HAP-1 (cell line): ENCODE results near the gene AP5Z1.
"Not testable (repeated sequence)": the region's sequence is repeated elsewhere in the genome, so short reads cannot be mapped to it uniquely, and the experiment has no call there.

Experiments used
- DNase-seq, 2 experiments: peaks; one replicate each; pipeline ENCODE4 v3.0.0-alpha.2; 2016 to 2020; ENCODE audit warnings: low spot score in 2 of 2
- H3K27me3 ChIP-seq: fragments of 250-450 bp; sonication (Bioruptor Pico); 2 replicates; pipeline ENCODE4 v1.5.1; 2020; ENCODE audit warnings: low read depth, mild to moderate bottlenecking, moderate library complexity
- H3K36me3 ChIP-seq: fragments of 250-450 bp; sonication (Bioruptor Pico); replicated peaks from 2 replicates; pipeline ENCODE4 v1.5.1; 2020; ENCODE audit warnings: mild to moderate bottlenecking
- H3K4me1 ChIP-seq: fragments of 250-450 bp; sonication (Bioruptor Pico); 2 replicates; pipeline ENCODE4 v1.5.1; 2020; ENCODE audit warnings: mild to moderate bottlenecking
- H3K4me3 ChIP-seq: fragments of 250-450 bp; sonication (Bioruptor Pico); 2 replicates; pipeline ENCODE4 v1.5.1; 2020; ENCODE audit warnings: mild to moderate bottlenecking, moderate library complexity
- H3K9me3 ChIP-seq: fragments of 250-450 bp; sonication (Bioruptor Pico); 2 replicates; pipeline ENCODE4 v1.5.1; 2020; ENCODE audit warnings: mild to moderate bottlenecking, moderate library complexity
- in situ Hi-C: fragments of 300-500 bp; cut with MboI; formaldehyde crosslinking; loops from 3 replicates; pipeline ENCODE4 v1.14.3; 2020; ENCODE audit warnings: low sequenced_read_pairs, inconsistent platforms, mixed read lengths

Gene AP5Z1

DNA sequence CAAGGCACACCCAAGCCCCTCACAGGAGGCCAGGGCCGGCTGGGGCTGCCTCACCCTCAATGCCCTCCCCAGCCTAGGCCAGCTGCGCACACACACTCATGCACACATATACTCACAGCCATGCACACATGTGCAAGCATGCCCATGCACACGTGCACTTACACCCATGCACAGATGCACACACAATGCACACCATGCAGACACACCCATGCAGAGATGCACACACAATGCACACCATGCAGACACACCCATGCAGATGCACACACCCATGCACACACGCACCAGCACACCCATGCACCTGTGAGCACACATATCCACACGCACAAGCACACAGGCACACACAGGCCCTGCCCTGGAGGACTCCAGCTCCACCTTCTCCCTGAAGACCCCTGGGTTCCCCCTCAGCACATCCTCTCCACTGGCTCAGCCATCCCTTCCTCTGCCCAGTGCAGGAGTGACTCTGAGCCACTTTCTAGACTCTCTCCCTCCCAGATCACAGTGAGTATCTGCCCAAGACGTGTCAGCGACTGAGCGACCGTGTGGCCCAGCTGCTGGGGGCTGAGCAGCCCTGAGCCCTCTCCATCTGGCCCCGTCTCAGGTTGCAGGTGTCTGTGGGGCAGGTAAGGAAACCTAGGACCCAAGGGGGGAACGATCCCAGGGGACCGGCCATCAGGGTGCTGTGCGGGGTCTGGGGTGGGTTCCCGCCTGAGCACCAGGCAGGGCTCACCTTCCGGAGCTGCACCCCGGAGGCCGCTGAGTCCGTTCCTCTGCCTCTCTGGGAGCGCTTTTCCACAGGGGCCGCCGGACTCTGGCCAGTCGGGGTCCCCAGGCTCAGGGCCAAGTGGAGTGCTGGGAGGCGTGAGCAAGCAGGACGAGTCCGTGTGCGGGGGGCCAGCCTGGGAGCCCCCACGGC lies 25.8 kb downstream of the AP5Z1 start:
- H3K36me3 ChIP-seq: no peaks in the 10 kb centered on the region
- no peaks in the 10 kb centered on the region for H3K27me3 ChIP-seq
- no peaks in the 10 kb centered on the region for H3K4me1 ChIP-seq
- H3K9me3 ChIP-seq: no peaks in the 10 kb centered on the region
- in situ Hi-C loops: no loop called here
- no peak overlapping the region for H3K4me3 ChIP-seq
- no peak for DNase-seq

DNA sequence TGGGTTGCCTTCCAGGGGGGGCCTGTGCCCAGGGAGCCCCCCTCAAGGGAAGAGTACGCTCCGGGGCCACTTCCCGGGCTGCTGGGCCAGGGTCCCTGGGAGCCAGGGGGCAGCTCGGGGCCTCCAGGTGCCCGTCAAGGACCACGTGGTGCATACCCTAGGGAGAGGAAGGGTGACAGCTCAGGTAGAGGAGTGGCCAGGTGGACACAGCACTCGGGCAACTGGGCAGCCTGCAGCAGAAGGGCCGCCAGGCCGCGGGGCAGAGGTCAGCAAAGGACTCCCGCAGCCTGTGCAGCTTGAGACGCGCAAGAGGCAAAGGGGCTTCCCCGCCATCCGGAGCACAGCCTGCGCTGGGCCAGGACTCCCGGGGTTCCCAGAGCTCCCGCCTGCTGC lies 26.4 kb downstream of the AP5Z1 start:
- Histone ChIP-seq H3K27me3 (no peaks in the 10 kb centered on the region), H3K9me3 (no peaks in the 10 kb centered on the region), H3K4me1 (no peaks in the 10 kb centered on the region), H3K4me3 (no peak overlapping the region), H3K36me3 (no peaks in the 10 kb centered on the region)
- no peak for DNase-seq
- in situ Hi-C loops: no loop called here

DNA sequence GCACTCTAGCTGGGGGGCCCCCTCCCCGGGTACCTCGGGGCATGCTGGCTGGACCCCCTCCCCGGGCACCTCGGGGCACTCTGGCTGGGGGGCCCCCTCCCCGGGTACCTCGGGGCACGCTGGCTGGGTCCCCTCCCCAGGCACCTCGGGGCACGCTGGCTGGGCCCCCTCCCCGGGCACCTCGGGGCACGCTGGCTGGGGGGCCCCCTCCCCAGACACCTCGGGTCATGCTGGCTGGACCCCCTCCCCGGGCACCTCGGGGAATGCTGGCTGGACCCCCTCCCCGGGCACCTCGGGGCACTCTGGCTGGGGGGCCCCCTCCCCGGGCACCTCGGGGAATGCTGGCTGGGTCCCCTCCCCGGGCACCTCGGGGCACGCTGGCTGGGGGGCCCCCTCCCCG lies 27.2 kb downstream of the AP5Z1 start:
- DNase-seq, H3K4me3 ChIP-seq, H3K27me3 ChIP-seq, in situ Hi-C loops, H3K9me3 ChIP-seq, H3K36me3 ChIP-seq, H3K4me1 ChIP-seq: not testable (repeated sequence)

GRCh38 chr7:4803397-4804241 lies 28.2 kb downstream of the AP5Z1 start:
- H3K4me3 ChIP-seq: no peak overlapping the region
- no peak for DNase-seq
- no peaks in the 10 kb centered on the region for H3K27me3 ChIP-seq
- no peaks in the 10 kb centered on the region for H3K36me3 ChIP-seq
- in situ Hi-C loops: no loop called here
- no peaks in the 10 kb centered on the region for H3K9me3 ChIP-seq
- H3K4me1 ChIP-seq: no peaks in the 10 kb centered on the region

GRCh38 chr7:4805110-4805983 lies 29.9 kb downstream of the AP5Z1 start:
- in situ Hi-C loops: no loop called here
- H3K4me3 ChIP-seq: no peak overlapping the region
- H3K9me3 ChIP-seq: no peaks in the 10 kb centered on the region
- H3K36me3 ChIP-seq: no peaks in the 10 kb centered on the region
- no peaks in the 10 kb centered on the region for H3K4me1 ChIP-seq
- H3K27me3 ChIP-seq: no peaks in the 10 kb centered on the region
- no peak for DNase-seq

- Histone ChIP-seq H3K27me3 (no peaks in the 10 kb centered on the region), H3K9me3 (no peaks in the 10 kb centered on the region), H3K4me3 (no peak overlapping the region), H3K4me1 (no peaks in the 10 kb centered on the region), H3K36me3 (no peaks in the 10 kb centered on the region)
- no peak for DNase-seq
- in situ Hi-C loops: no loop called here
These were observed 30.5 kb downstream of the AP5Z1 start for GRCh38 chr7:4805984-4806300.

DNA sequence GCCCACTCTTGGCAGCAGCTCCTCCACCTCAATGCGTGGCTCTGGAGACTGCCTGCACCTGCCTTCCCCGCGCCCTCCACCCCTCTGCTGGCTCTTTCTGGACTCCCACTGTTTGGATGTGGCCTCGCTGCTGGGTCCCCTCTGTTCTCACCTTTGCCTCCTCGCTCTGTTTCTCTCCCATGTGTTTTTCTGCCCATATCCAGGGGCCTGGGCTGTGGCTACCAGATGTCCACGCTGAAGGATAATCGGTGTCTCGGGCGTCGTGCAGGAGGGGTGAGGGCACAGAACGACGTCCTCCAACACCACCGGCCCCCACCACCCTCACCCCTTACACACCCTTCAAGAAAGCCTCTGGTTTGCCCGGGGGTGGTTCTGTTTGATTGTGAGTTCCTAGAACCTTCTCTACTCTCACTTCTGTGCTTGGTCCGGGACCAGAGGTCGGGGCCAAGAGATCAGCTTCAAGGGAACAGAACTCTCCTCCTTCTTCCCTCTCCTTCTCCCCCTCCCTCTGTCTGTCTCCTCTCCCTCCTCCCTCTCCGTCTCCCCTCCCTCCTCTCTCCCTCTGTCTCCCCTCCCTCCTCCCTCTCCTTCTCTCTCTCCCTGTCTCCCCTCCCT lies 31.7 kb downstream of the AP5Z1 start:
- in situ Hi-C loops: no loop called here
- Histone ChIP-seq H3K27me3 (no peaks in the 10 kb centered on the region), H3K4me3 (no peak overlapping the region), H3K36me3 (no peaks in the 10 kb centered on the region), H3K9me3 (no peaks in the 10 kb centered on the region), H3K4me1 (no peaks in the 10 kb centered on the region)
- no peak for DNase-seq

- H3K27me3 ChIP-seq: no peaks in the 10 kb centered on the region
- H3K36me3 ChIP-seq: no peaks in the 10 kb centered on the region
- H3K9me3 ChIP-seq: no peaks in the 10 kb centered on the region
- no peaks in the 10 kb centered on the region for H3K4me1 ChIP-seq
- no peak for DNase-seq
- in situ Hi-C loops: no loop called here
- no peak overlapping the region for H3K4me3 ChIP-seq
These were observed 32.2 kb downstream of the AP5Z1 start for GRCh38 chr7:4807598-4808016.

DNA sequence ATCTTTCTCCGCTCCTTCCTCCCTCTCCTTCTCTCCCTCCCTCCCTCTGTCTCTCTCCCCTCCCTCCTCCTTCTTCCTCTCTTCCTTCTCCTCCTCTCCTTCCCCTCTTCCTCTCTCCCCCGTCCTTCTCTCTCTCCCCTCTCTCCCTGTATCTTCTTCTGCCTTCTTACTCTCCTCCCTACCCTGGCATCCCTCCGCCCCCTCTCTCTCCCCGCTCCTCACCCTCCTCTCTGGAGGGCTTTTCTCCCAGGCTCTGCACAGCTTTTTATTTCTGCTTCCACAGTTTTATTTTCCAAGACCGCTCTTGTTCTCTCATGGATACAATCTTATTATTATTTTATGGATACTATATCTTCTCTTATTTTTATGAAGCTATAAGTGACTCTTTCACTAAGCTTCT lies 32.6 kb downstream of the AP5Z1 start:
- Histone ChIP-seq H3K27me3 (no peaks in the 10 kb centered on the region), H3K4me1 (no peaks in the 10 kb centered on the region), H3K36me3 (no peaks in the 10 kb centered on the region), H3K4me3 (no peak overlapping the region), H3K9me3 (no peaks in the 10 kb centered on the region)
- in situ Hi-C loops: no loop called here
- DNase-seq: no peak

- H3K9me3 ChIP-seq: no peaks in the 10 kb centered on the region
- H3K4me1 ChIP-seq: no peaks in the 10 kb centered on the region
- H3K4me3 ChIP-seq: no peak overlapping the region
- H3K36me3 ChIP-seq: no peaks in the 10 kb centered on the region
- no peak for DNase-seq
- no peaks in the 10 kb centered on the region for H3K27me3 ChIP-seq
- in situ Hi-C loops: no loop called here
These were observed 33.1 kb downstream of the AP5Z1 start for GRCh38 chr7:4808565-4808964.

DNA sequence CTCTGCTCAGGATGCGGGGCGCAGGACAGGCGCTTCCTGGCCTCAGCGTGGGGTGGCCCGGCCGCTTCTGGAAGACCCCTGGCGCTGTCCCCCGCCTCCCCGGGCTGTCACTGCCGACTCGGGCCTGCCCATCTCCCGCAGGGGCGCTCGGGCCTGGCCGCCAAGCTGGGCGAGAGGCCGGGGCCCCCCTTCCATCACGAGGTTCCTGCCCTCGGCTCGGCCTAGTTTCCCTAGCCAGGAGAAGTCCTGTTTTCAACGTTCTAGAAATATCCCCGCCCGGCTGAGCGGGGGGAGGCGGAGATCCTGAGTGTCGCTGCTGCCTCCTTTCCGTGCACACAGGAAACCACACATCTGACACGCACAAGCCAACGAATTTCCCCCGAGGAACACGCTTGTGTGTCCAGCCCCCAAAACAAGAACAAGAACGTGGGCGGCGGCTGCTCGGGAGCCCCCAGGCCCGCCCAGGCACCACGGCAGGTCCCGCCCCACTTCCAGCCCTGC lies 33.7 kb downstream of the AP5Z1 start:
- no peaks in the 10 kb centered on the region for H3K4me1 ChIP-seq
- no peak overlapping the region for H3K4me3 ChIP-seq
- no peaks in the 10 kb centered on the region for H3K27me3 ChIP-seq
- in situ Hi-C loops: no loop called here
- H3K9me3 ChIP-seq: no peaks in the 10 kb centered on the region
- H3K36me3 ChIP-seq: no peaks in the 10 kb centered on the region
- DNase-seq: no peak

GRCh38 chr7:4809666-4810065 lies 34.2 kb downstream of the AP5Z1 start:
- H3K4me3 ChIP-seq: no peak overlapping the region
- in situ Hi-C loops: no loop called here
- no peaks in the 10 kb centered on the region for H3K4me1 ChIP-seq
- H3K36me3 ChIP-seq: no peaks in the 10 kb centered on the region
- DNase-seq: no peak
- no peaks in the 10 kb centered on the region for H3K9me3 ChIP-seq
- H3K27me3 ChIP-seq: no peaks in the 10 kb centered on the region

GRCh38 chr7:4814433-4814832 lies 39.0 kb downstream of the AP5Z1 start:
- in situ Hi-C loops: no loop called here
- Histone ChIP-seq H3K4me3 (no peak overlapping the region), H3K9me3 (no peaks in the 10 kb centered on the region), H3K4me1 (no peaks in the 10 kb centered on the region), H3K27me3 (no peaks in the 10 kb centered on the region), H3K36me3 (no peaks in the 10 kb centered on the region)
- no peak for DNase-seq
